ENCODE measurements around the gene GRID2. TPM values are rescaled to one million over a fixed set of nuclear protein-coding genes. Genes with fewer than 3 reads are reported as not detected.
"Not testable (repeated sequence)": the region's sequence is repeated elsewhere in the genome, so short reads cannot be mapped to it uniquely, and the experiment has no call there.

GRID2 gene
- not detected in 2 replicates for total RNA-seq

- DNase-seq (ENCODE audit: low read depth): no peak
Measured at GRCh38 chr4:92303621-92304027, at the start of gene GRID2. GRID2 (plus strand) TSS chr4:92303966.

- no peak for DNase-seq (ENCODE audit: low read depth)
Measured at GRCh38 chr4:92253986-92254671, 49.6 kb upstream of the GRID2 start.

DNA sequence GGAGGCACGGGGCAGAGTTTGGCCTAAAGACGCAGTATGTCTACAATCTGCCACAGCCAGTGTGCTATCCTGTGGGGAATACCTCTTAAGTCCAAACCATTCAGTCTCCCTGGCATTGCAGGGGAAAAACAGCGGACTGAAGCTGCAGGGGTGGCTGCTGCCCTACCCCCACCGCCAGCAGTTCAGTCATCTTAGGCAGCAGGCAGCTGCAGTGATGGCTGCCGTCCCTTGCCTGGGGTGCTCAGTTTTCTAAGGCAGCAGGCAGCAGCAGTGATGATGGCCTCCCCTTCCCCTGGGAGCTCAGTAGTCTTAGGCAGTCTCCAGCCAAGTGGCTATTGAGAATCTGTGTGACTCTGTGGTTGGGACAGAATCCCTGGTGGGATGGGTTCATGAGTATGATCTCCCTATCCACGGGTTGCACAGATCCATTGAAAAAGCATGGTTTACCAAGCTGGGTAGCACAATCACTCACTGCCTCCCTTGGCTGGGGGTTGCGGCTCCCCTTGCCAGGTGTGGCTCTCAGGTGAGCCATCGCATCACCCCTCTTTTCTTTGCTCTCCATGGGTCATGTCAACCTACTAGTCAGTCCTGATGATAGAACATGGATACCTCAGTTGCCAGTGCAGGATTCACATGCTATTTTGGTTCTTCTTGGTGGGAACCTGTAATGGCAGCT lies 48.9 kb upstream of the GRID2 start:
- no peak for DNase-seq (ENCODE audit: low read depth)

DNA sequence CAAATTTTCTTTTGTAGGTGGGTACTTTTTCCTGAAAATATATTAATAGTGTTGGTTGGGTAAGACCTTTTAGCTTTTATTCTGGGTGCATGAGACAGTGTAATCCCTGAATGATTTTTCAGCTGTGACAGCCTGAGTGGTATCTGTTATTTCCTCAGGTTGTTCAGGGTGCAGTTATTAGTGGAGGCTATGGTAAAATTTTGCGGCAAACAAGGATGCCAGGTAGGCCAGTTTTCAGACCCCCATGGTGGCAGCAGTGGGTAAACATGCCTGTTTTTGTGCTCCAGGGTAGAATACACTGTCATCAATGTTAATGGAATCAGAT lies 47.9 kb upstream of the GRID2 start:
- DNase-seq (ENCODE audit: low read depth): no peak

DNA sequence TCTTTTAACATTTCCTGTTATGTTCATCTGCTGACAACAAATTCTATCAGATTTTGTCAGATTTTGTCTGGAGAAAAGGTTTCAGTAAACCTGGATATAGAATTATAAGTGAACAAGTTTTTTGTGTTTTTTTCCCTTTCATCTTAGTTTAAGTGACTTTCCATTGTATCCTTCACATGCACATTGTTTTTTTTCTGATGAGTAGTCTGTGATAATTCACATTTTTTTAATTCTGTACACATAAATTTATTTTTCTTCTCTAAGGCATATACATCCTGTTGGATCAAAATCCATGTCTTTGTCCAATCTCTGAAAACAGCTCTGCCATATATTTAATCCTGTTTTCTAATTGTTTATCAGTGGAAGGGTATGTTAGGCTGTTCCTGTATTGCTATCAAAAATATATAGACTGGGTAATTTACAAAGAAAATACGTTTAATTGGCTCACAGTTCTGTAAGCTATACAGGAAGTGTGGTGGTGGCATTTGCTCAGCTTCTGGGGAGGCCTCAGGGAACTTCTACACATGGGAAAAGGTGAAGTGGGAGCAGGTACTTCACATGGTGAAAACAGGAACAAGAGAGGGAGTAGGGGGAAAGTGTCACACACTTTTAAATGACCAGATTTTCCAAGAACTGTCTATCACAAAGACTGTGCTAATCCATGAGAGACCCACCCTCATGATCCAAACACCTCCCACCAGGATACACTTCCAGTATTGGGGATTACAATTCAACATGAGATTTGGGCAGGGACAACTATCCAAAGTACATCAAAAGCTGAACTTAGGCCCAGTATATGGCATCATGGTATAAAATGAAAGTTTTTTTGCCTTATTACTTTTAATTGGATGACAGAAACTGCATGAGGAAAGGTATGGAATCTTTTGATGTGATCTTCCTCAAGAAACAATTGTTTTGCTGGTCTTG lies 45.6 kb upstream of the GRID2 start:
- no peak for DNase-seq (ENCODE audit: low read depth)

GRCh38 chr4:92261256-92261655 lies 42.5 kb upstream of the GRID2 start:
- no peak for DNase-seq (ENCODE audit: low read depth)

GRCh38 chr4:92262371-92262770 lies 41.4 kb upstream of the GRID2 start:
- DNase-seq (ENCODE audit: low read depth): no peak

DNA sequence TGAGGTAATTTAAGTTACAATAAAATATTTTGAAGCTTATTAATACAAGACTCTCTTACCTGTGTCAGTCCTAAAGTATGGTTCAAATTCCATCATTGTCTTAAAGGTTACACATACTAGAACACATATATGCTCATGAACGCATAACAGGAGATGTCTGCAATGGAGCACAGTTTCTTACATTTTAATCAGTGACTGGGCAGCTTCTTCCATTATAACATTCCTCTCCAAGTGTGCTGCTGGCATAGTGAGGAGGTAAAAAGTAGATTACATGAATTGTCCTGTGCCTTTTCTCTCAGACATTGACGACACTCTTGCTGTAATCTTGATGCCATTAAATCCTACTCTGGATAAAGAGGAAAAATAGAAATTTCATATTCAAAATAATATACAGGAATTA lies 40.8 kb upstream of the GRID2 start:
- no peak for DNase-seq (ENCODE audit: low read depth)

DNA sequence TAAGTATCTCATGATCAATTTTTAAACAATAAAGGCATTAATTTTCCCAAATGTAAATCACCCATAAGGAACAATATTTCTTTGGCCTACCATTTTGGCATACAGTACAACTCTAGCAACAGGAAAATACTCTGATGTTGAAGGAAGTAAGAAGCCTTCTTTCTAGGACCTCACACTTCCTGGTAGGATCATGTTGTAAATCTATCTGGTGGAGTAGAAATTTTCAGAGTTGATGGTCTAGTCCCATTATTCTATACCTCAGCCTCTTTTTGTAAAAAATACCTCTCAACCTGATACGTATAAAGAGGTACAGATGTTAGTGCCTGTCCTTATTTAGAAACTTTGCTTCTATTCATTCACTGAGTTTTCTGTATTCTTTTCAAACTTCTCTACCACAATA lies 40.2 kb upstream of the GRID2 start:
- DNase-seq (ENCODE audit: low read depth): no peak

GRCh38 chr4:92264163-92264562 lies 39.6 kb upstream of the GRID2 start:
- no peak for DNase-seq (ENCODE audit: low read depth)

DNA sequence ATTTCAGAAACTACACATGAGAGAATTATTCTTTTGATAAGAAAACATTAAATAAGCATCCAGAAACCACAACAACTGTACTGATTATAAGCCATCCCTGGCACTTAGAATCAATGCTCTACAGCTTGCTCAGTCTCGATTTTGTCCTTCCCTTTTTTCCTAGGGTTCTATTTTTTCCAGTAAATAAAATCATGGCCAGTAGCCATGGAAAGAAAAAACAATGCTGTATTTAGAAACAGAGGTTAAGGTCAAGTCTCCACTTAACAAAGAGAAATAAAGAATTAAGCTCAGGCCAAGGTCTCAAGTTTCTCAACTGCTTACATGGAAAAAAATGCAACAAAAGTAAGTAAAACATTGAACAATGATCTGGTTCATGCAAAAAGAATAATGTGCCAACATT lies 38.7 kb upstream of the GRID2 start:
- DNase-seq (ENCODE audit: low read depth): peak; percentile 39

DNA sequence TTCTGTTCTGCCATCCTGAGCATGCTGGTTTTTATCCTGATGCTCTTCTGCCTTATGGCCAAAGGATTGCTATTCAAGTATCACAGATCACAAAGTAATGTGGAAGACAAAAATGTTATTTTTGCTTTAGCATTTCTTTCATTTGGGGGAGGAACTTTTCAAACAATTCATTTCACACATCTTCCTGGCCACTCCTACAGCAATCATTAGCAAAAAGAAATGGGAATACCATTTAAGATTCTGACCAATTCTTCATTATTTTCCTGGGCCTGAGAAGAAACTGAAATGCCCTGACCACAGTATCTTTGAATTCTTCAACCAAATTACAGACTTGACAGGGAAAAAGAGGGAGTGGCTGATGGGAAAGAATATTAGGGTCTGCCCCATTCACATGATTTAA lies 38.0 kb upstream of the GRID2 start:
- no peak for DNase-seq (ENCODE audit: low read depth)

- DNase-seq (ENCODE audit: low read depth): no peak
Measured at GRCh38 chr4:92266521-92266920, 37.2 kb upstream of the GRID2 start.

DNA sequence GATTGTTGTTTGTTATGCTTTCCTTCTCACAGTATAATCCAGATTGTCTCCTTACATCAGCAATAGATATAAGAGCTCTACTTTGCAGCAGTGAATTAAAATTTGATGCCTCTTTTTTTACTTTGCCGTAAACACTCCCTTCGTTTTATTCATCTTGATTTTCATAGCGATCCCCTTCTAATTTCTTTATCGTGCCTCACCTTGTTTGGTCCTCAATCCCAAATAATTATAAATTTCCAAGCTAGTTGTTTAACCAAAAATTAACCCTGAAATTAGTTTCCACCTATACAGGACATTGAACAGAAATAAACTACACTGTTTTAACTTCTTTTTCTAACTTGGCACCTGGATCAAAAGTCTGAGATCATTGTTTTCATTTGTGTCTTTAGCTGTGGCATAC lies 35.1 kb upstream of the GRID2 start:
- no peak for DNase-seq (ENCODE audit: low read depth)

DNA sequence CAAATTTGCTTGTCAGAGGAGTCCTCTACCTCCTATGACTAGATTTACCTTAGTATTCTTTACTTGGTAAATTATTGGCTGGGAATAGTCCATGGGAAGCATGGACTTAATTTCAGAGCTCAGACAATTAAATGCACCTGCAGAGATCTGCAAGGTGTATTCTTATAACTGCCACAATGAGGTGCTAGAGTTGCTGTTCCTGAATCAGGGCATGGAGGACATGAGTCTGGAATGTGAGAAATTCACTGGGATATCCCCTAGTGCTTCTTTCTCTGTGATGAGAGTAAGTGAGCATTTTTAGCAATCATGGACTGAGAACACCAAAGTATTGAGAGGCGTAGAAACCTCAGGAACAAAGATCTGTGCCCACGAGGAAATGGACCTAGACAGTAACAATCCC lies 32.9 kb upstream of the GRID2 start:
- DNase-seq (ENCODE audit: low read depth): peak; percentile 26

- DNase-seq (ENCODE audit: low read depth): not testable (repeated sequence)
Measured at GRCh38 chr4:92271551-92271950, 32.2 kb upstream of the GRID2 start.

GRCh38 chr4:92277057-92277881 lies 26.5 kb upstream of the GRID2 start:
- DNase-seq (ENCODE audit: low read depth): not testable (repeated sequence)

- no peak for DNase-seq (ENCODE audit: low read depth)
Measured at GRCh38 chr4:92279296-92279695, 24.5 kb upstream of the GRID2 start.

DNA sequence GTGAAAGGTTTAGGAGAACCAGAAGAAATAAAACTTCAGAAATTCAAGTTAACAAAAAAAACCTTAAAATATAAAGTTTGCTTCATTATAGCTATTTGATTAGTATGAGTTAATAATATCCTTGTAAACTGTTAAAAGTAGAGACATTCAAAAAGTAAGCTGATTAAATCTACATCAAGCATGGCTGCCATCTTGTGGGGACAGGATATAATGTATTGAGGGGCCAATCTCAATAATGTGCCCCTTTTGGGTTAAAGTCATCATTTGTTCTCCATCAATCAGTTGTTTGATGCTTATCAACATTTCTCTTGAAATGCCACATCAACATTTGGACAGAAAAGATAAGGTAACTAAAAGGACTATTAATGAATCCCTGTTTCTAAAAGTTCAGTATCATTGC lies 4.6 kb upstream of the GRID2 start:
- DNase-seq (ENCODE audit: low read depth): no peak

DNA sequence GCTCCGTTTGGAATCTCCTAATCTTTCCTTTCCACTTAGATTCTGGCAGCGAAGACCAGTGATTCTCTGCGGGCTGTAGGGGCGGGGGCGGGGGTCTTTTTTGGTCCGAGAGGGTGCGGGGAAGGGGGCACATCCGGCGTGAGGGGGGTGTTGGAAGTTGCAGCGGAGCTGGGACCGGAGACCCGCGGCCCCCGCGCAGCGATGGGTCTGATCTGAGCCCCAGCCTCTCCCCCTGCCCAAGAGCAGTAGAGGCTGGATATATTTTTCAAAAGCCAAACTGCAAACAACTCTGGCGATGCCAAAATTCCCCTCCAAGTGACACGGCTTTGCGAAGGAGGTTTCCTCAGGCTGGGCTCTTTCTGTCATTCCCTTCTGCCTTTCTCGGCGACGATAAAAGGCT lies 355 bp downstream of the GRID2 start:
- no peak for DNase-seq (ENCODE audit: low read depth)

- no peak for DNase-seq (ENCODE audit: low read depth)
Measured at GRCh38 chr4:92304606-92305005, 840 bp downstream of the GRID2 start.
